ENCODE results near the gene ZNF236.

DNA sequence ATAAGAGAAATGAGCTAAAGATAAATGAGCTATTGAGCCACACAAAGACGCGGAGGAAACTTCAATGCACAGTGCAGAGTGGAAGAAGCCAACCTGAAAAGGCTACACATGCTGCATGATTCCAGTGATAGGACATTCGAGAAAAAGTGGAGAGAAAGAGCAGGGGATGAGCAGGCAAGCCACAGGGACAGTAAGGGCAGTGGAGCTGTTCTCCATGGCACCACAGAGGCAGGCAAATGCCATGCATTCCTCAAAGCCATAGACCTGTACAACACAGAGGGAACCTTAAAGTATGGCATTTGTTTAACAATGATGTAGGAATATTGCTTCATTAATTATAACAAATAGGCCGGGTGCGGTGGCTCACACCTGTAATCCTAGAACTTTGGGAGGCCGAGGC is 36.5 kb upstream of the ZNF236 start:
- TF ChIP-seq, protein P1, sequence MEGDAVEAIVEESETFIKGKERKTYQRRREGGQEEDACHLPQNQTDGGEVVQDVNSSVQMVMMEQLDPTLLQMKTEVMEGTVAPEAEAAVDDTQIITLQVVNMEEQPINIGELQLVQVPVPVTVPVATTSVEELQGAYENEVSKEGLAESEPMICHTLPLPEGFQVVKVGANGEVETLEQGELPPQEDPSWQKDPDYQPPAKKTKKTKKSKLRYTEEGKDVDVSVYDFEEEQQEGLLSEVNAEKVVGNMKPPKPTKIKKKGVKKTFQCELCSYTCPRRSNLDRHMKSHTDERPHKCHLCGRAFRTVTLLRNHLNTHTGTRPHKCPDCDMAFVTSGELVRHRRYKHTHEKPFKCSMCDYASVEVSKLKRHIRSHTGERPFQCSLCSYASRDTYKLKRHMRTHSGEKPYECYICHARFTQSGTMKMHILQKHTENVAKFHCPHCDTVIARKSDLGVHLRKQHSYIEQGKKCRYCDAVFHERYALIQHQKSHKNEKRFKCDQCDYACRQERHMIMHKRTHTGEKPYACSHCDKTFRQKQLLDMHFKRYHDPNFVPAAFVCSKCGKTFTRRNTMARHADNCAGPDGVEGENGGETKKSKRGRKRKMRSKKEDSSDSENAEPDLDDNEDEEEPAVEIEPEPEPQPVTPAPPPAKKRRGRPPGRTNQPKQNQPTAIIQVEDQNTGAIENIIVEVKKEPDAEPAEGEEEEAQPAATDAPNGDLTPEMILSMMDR (CRISPR knock-in tag; IDR thresholded peaks at IDR 0.05), result no peak
- TF ChIP-seq, protein P2, sequence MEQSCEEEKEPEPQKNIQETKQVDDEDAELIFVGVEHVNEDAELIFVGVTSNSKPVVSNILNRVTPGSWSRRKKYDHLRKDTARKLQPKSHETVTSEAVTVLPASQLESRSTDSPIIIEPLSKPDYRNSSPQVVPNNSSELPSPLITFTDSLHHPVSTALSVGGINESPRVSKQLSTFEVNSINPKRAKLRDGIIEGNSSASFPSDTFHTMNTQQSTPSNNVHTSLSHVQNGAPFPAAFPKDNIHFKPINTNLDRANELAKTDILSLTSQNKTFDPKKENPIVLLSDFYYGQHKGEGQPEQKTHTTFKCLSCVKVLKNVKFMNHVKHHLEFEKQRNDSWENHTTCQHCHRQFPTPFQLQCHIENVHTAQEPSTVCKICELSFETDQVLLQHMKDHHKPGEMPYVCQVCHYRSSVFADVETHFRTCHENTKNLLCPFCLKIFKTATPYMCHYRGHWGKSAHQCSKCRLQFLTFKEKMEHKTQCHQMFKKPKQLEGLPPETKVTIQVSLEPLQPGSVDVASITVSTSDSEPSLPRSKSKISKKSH (CRISPR knock-in tag; IDR thresholded peaks at IDR 0.05; ENCODE audit: borderline replicate concordance), result no peak
- no peak for TF ChIP-seq RNF2 (conservative IDR thresholded peaks at IDR 0.05; ENCODE audit: low read depth)
- TF ChIP-seq, protein P3, sequence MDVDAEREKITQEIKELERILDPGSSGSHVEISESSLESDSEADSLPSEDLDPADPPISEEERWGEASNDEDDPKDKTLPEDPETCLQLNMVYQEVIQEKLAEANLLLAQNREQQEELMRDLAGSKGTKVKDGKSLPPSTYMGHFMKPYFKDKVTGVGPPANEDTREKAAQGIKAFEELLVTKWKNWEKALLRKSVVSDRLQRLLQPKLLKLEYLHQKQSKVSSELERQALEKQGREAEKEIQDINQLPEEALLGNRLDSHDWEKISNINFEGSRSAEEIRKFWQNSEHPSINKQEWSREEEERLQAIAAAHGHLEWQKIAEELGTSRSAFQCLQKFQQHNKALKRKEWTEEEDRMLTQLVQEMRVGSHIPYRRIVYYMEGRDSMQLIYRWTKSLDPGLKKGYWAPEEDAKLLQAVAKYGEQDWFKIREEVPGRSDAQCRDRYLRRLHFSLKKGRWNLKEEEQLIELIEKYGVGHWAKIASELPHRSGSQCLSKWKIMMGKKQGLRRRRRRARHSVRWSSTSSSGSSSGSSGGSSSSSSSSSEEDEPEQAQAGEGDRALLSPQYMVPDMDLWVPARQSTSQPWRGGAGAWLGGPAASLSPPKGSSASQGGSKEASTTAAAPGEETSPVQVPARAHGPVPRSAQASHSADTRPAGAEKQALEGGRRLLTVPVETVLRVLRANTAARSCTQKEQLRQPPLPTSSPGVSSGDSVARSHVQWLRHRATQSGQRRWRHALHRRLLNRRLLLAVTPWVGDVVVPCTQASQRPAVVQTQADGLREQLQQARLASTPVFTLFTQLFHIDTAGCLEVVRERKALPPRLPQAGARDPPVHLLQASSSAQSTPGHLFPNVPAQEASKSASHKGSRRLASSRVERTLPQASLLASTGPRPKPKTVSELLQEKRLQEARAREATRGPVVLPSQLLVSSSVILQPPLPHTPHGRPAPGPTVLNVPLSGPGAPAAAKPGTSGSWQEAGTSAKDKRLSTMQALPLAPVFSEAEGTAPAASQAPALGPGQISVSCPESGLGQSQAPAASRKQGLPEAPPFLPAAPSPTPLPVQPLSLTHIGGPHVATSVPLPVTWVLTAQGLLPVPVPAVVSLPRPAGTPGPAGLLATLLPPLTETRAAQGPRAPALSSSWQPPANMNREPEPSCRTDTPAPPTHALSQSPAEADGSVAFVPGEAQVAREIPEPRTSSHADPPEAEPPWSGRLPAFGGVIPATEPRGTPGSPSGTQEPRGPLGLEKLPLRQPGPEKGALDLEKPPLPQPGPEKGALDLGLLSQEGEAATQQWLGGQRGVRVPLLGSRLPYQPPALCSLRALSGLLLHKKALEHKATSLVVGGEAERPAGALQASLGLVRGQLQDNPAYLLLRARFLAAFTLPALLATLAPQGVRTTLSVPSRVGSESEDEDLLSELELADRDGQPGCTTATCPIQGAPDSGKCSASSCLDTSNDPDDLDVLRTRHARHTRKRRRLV (CRISPR knock-in tag; IDR thresholded peaks at IDR 0.05), result no peak
- TF ChIP-seq ZNF138 (CRISPR knock-in tag; IDR thresholded peaks at IDR 0.05; ENCODE audit: low read depth), result no peak
- no peak for TF ChIP-seq NFKB2 (CRISPR knock-in tag; IDR thresholded peaks at IDR 0.05; ENCODE audit: borderline replicate concordance)
- TF ChIP-seq POLR2AphosphoS5 (IDR thresholded peaks at IDR 0.05; ENCODE audit: low read depth, low read length), result no peak
- TF ChIP-seq TARDBP (CRISPR knock-in tag; IDR thresholded peaks at IDR 0.05), result no peak
- no peak for TF ChIP-seq KLF9 (CRISPR knock-in tag; IDR thresholded peaks at IDR 0.05; ENCODE audit: low read depth)
- TF ChIP-seq KDM5B (CRISPR knock-in tag; IDR thresholded peaks at IDR 0.05; ENCODE audit: borderline replicate concordance), result no peak
- TF ChIP-seq ELF4 (CRISPR knock-in tag; IDR thresholded peaks at IDR 0.05; ENCODE audit: borderline replicate concordance), result no peak
- TF ChIP-seq YY1 (IDR thresholded peaks at IDR 0.05; ENCODE audit: insufficient read depth, insufficient replicate concordance, low read depth, low read length), result no peak
- TF ChIP-seq ZFP82 (CRISPR knock-in tag; IDR thresholded peaks at IDR 0.05; ENCODE audit: borderline replicate concordance), result no peak
